AG04449 (cell line): Measurements from ENCODE around the gene ZNF280B.

ENCODE experiments used
- CTCF ChIA-PET: fragments of 350-600 bp; formaldehyde crosslinking; extraction: SDS; loops from one replicate; lab custom pipeline; 2021; ENCODE audit warnings: antibody characterized with exemption; lab: Yijun Ruan, JAX
- POLR2A ChIA-PET: fragments of 400-600, 350-600 bp; formaldehyde crosslinking; extraction: SDS; loops from one replicate; lab custom pipeline; 2020; ENCODE audit warnings: antibody characterized with exemption, inconsistent platforms; lab: Yijun Ruan, JAX
- DNase-seq: peaks from one replicate; pipeline ENCODE4 v3.0.0-alpha.2; 2010; ENCODE audit warnings: low read depth, low spot score
- H3K4me3 ChIP-seq: 2 replicates; pipeline ENCODE4 v1.5.1; 2011; ENCODE audit warnings: low read depth, mild to moderate bottlenecking, control low read depth, low read length
- CTCF ChIP-seq: IDR thresholded peaks from one replicate; pipeline ENCODE4 v1.5.1; 2011; ENCODE audit warnings: mild to moderate bottlenecking, moderate library complexity, low read length, control low read depth, inconsistent platforms; ENCODE audit not compliant: insufficient read depth; ENCODE audit errors: missing control alignments

Gene ZNF280B

DNA sequence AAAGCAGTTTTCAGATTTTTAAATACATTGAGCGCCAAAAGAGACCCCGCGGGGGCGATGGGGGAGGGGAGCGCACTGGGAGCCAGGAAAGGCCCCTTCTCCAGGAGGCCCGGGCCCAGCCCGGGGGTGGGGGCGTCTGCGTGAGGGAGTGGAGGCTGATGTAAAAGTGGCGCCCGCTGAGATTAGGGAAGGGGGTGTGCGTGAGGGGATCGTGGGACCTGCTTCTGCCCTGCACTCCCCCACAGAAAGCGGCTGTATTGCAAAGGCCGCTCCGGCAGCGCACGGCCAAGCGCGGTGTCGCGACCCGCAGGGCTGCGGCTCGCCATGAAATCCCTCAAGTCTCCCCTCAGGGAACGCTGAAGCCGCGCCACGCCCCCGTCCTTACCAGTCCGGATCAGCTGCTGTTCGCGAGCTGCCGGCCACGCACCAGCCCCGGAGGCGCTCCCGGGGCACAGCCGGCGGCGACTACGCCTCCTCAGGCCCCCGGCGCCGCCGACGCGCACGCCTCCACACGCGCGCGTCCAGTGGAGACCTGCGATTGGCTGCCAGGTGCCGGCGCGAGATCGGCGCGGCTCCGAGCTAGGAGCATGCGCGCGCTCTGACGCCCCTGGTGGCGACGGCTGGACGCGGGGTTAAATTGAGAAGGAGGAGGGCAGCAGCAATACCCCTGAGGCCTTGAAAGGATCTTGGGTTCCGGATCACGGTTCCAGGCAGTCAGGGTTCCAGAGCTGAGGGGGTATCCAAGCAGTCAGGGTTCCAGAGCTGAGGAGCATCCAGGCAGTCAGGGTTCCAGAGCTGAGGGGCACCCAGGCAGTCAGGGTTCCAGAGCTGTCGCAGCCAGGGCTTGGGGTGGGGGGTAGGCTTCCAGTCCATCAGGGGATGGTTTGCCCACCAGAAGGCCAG is at the start of gene ZNF280B:
Gene ZNF280B, minus strand, starts transcription at position 469 of the 903 bp plus-strand sequence. CDS start 19,344 bp downstream, outside the sequence.
- CTCF ChIA-PET, result interaction anchor here (0.6 to 2.7 kb wide), 18 partner anchors 9 to 450 kb away, joined by 3 to 20 read pairs (median 4); partner anchors contain the start of gene ZNF280A
- POLR2A ChIA-PET, result interaction anchor here (0.6 kb wide), 1 partner anchor 30 kb away, joined by 3 read pairs; no protein-coding TSS in a partner anchor
- H3K4me3 ChIP-seq, result peak within 1 kb of the TSS; percentile 85
- TF ChIP-seq CTCF, result peak; percentile 93
- peak; percentile 9 for DNase-seq

DNA sequence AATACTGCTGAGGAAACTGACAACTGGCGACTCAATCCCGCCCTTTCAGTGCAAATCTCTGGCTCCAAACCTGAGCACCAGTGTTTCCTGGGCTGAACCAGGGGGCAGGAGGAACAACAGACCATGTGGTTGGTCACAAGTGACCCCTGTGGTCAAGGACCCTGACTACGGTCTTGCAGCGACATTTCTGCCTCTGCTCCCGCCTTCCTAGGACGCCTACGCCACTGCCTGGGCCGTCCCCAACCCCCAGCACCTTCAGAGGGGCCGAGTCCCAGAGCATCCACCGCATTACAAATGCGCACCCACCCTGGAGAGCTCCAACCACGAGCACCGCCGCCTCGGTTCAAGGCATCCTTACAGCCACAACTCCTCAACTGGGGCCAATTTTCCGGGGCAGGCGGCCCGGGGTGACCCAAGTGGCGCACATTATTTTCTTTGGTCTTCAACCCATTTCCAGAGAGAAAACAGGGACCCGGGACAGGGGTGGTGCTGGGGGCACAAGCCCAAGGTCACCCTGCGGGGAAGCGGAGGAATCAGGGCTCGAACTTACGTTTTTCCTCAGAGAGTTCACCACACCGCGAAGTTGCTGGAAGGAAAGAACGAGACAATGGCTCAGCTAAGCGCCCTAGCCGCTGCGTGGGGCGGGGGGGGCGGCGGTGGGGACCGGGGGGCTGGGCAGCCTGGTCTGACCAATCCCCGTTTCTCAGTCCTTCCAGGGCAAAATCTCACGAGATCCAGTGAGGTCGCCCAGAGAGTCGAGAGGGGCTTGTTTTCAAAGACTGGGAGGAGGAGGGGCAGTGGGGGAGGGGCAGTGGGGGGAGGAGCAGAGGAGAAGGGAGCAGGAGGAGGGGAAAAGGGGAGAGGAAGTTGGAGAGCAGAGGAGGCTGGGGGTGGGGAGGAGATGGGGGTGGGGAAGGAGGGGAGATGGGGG is 48.7 kb upstream of the ZNF280B start:
- no peak for TF ChIP-seq CTCF
- H3K4me3 ChIP-seq, result no peak overlapping the region
- DNase-seq, result no peak
- ChIA-PET POLR2A (no interaction called here), CTCF (no interaction called here)

DNA sequence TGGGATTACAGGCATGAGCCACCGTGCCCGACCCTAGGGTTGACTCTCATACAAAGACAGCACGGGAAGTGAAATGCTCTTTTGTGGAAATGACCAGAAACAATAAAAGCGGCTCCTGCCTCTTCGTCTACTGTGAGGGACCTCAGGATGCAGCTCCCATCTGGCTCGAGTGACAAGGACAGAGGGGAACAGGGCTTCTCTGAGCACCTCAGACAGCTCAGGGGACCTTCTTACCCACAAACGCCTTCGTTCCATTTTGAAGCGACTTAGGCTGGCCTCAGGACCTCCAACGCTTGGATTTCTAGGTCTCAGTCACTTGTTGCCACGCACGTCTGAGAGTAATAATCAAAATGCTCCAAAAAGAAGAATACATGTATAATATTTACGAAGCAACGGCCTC is 48.0 kb upstream of the ZNF280B start:
- no peak for TF ChIP-seq CTCF
- CTCF ChIA-PET, result no interaction called here
- POLR2A ChIA-PET, result no interaction called here

DNA sequence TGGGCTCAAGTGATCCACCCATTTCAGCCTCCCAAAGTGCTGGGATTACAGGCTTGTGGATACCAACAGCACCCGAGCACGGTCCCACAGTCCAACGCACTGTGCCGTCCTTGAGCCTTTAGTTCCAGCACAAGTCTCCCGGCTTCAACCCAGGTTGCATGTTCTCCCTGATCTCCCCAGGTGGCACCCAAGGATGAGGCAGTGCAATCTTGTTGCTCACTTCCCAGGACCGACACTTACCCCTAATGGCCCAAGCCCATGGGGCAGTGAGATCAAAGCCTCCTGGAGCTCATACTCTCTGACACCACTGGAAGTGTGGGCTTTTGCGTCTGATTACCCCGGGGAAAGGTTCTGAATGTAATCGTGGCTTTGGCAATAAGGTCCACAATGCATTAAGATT is 47.1 kb upstream of the ZNF280B start:
- DNase-seq, result no peak
- no peak for TF ChIP-seq CTCF
- ChIA-PET POLR2A (no interaction called here), CTCF (interaction anchor here (1.3 kb wide), 1 partner anchor 92 kb away, joined by 3 read pairs; no protein-coding TSS in a partner anchor)
- no peak overlapping the region for H3K4me3 ChIP-seq

More for the DNA sequence above, 48.0 kb upstream of the ZNF280B start:
- H3K4me3 ChIP-seq, result no peak overlapping the region
- DNase-seq, result no peak

DNA sequence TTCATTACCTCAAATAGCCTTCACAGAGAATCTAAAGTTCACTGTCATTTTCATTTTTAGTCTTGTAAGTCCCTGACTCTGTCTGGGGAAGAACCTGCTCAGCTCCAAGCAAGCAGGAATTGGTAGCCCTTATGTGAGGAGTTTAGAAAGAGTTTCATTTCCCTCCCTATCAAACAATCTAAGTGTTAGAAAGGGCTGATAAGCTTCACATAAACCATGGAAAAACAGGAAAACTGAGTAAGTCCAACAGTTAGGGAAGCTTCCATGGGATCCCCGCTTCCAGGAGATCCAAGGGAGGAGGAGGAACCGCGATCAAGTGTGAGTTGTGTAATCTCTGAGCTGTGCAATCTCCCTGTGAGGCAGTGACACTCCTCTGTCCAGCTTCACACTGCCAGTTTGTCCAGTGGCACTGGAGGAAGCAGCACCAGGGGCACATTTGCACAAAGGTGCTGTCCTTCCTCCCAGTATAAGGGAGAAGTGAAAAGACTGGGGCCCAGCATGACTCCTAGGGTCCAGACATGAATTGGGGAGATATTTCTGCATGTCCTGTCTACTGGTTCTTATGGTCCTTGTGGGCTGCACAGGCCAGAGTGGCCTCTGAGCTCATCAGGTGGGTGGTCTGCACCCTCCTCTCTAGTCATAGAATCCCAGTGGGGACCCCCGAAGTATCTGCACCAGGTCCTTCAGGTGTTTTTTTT is 46.2 kb upstream of the ZNF280B start:
- no peak for TF ChIP-seq CTCF
- no peak overlapping the region for H3K4me3 ChIP-seq
- ChIA-PET CTCF (interaction anchor here (1.1 to 1.3 kb wide), 3 partner anchors 22 to 91 kb away, joined by 3 to 6 read pairs (median 3); no protein-coding TSS in a partner anchor), POLR2A (no interaction called here)
- no peak for DNase-seq
